ENCODE measurements around the gene MMAB. TPM values are rescaled to one million over a fixed set of nuclear protein-coding genes. Genes with fewer than 3 reads are reported as not detected.
"Not testable (repeated sequence)": the region's sequence is repeated elsewhere in the genome, so short reads cannot be mapped to it uniquely, and the experiment has no call there.

MMAB gene
- 25.5 TPM for polyA plus RNA-seq (ENCODE audit: insufficient read length)

DNA sequence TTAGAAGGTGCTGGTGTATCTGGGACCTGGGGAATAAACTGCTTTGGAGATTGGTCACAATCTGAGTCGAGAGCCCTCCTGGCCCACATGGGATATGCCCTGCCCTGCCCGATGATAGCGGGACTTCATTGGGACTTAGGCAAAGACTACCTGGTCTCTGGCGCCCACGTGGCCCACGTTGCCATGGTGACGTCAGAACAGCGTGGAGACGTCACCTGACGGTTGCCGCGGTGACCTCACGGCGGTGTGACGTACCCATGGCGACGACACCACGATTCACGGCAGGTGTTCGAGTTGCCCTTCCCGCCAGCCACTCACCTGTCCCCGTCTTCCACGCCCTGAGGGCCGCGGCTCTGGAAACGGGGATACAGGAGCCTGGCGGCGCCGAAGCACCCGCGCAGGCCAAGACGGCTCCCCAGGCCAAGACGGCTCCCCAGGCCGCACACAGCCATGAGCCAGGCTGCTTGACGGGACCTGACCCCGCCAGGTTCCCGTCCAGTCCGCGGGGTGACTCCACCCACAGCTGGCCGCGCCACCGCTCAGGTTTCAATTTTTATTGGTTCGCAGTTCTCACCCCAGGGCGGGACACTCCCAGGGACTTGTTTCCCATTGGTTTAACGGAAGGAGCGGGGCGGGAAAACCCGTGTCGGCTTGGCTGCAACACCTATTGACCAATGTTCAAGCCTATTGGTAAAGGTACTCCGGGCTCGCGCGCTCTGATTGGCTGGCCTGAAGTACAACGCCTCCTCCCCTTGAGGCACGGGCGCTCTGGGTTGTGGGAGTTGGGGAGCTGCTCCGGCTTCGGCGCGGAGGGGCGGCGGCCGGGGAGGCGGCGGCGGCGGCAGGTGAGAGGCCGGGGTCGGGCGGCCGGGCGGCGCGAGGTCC lies at the start of gene MMAB, which contains the start of gene MVK:
MMAB (minus strand) TSS at position 476 of the 885 bp plus-strand sequence; CDS start at position 452, 24 bp downstream.
MVK (plus strand) TSS at position 766 of the 885 bp plus-strand sequence. CDS start 1,029 bp downstream, outside the sequence.
- DNase-seq: peak; percentile 96

DNA sequence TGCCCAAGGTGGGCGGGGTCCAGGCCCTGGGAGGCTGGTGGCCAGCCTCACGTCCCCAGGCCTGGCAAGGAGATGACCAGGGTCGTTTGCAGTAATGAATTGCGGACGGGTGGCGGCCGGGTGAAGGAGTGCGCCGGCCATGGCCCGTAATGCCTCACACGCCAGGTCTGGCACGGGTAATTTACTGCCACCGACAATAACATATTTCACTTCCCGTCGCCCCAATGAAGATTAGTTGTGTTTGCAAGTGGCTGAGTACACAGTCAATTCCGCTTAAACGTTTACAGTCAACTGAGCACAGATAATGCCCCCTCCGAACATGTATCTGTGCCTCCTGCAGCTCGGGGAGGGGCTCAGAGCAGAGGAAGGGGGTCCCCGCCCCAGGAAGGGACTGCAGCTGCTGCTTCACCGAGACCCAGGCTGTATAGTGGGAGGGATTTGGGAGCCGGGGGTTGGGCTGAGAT lies 48.6 kb upstream of the MMAB start:
- no peak for DNase-seq

DNA sequence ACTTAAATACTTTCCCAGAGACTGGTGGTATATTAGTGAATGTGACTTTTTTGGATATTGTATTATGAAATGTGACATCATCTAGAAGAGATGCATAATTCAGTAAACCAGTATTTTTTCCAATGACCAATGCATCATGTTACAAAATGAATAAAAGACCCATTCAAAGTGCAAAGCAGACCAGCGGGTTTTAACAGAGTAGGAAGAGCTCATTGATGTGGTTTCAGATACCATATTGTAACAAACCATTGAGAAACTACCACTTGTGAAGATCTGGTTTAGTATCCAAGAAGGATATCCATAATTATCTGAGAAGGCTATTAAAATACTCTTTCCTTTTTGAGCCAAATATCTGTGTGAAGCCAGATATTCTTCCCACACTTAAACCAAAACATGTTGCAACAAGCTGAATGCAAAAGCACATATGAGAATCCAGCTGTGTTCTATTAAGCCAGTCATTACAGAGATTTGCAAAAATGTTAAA lies 47.9 kb upstream of the MMAB start:
- no peak for DNase-seq

DNA sequence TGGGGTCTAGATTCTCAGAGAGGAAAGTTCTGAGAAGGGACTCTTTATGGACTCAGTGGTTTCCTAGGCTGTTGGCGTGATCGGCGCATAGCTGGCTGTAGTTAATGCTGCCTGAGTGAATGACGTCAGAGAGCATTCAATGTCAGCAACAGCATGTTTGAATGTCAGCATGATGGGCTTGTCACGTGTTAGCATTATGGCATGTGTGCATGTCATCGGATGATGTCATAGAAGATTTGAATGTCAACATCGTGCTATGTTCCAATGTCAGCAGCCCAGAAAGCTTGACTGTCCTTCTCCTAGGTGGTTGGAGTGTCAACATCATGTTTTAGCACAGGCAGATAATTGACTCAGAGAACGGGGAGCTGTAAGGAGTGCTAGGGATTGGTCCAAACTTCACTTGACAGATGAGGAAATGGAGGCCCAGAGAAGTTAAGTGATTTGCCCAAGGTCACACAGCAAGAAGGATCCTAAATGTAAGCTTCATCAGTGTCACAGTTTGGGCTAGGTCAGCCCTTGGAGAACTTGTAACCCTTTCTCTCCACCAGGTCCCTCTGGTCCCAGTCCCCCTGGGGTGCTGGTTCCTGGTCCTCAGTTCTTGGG lies 45.8 kb upstream of the MMAB start:
- DNase-seq: no peak

DNA sequence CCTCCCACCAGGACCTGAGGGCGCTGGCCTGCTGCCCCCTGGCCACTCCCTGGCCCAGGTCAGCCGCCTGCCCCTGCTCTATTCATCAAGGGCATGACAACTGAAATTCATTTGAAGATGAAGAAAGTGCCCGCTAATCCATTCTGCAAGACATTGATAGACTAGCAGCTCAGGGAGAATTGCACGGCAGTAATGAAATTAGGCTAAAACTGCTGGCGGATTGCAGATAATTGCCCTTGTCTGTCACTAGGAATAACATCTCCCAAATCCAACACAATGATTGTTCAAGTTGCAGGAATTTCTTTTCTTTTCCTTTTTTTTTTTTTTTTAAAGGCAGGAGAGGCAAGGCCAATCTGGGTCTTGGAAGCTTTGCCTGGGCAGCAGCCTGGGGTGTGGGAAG lies 44.8 kb upstream of the MMAB start:
- DNase-seq: no peak

DNA sequence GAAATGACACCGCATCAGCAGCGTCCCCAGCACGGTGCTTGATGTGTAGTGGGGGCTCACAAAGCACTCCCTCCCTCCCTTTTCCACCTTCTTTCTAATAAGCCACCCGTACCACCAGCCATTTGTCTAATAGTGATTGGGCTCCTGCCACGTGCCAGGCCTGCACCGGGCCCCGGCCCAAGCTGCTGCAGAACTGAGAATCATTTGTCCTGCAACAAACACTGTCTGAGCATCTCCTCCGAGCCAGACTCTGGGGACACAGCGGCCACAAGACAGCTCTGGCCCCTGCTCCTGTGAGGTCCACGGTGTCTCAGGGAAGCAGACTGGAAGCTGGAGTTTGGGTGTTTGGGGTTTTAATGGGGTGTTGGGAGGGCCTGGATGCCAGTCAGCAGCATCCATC lies 44.2 kb upstream of the MMAB start:
- DNase-seq: no peak

DNA sequence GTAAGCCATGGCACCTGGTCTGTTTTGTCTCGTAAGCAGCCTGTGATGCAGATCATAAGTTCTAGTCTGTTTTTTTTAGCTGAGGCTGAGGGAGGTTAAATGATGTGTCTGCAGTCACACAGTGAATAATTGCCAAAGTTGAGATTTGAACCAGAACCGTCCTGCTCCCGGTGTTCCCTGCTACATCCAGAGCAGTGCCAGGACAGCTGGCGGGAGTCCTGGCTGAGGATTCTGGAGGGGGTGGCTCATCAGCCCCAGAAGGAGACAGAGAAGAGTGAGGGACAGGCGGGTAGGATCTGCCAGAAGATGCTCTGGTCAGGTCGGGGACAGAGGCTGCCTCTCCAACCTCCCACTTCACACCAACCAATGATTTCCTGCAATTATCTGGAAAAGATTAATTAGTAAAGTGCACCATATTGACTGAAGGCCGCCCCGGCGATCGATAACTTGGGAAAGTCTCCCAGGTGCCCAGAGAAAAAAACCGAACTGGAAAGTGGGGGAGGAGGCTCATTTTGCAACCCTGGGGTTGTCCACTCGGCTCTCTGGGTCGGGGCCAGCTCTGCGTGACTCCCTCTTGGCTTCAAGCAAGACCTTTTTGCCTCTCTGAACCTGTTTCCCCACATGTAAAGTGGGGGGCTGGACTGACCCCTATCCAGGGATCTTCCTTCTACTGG lies 42.4 kb upstream of the MMAB start:
- no peak for DNase-seq

DNA sequence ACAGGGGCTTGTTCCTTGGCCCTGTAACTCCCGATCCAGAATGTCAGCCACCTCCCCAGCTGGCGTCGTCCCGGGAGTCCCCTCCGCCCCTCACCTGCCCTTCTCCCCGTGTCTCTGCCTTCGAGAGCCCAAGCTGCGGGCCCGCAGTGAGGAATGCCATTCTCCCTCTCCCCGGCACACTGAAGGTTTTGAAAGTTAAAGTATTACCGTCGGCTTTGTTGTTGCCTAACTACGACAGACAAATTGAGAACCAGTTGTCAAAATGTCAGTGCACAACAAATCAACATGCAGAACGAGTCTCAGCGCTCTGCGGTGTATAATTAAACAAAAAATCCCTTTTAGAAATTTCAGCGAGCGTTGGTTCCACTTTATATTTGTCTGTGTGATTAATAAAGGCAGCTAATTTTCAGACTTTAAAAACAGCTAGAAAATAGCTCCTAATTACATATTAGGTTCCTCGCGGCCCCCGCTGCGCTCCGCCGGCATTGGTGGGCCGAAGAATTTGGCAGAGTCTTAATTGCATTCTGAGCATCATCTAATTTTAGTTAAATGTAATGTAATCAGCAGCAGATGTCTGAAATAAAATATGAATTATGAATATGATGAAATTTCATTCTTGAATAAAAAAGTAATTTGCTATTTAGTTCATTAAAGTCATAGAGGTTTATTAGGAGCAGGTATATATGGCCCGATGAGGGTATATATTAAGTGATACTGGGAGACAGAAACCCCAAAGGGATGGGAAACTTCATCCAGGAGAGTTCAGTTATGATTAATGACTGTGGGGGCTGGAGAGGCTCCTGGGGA lies 40.5 kb upstream of the MMAB start:
- DNase-seq: no peak

DNA sequence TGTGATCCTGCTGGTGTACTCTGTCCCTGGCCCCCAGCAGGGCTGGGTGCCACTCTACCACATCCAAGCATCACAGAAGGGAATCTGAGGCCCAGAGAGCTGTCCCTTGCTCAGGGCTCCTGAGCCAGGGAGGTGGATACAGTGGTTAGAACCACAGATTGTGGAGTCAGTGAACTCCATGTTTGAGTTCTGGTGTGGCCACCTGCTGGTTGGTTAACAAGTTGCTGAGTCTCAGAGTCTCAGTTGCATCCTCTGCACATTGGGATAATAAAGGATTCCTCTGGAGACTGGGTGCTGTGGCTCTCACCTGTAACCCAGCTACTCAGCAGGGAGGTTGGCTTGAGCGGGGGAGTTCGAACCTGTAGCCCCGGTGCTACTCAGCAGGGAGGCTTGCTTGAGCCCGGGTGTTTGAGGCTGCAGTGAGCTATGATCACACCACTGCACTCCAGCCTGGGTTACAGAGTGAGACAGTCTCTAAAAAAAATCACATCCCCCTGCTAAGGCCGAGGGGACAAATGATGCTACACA lies 39.7 kb upstream of the MMAB start:
- no peak for DNase-seq

DNA sequence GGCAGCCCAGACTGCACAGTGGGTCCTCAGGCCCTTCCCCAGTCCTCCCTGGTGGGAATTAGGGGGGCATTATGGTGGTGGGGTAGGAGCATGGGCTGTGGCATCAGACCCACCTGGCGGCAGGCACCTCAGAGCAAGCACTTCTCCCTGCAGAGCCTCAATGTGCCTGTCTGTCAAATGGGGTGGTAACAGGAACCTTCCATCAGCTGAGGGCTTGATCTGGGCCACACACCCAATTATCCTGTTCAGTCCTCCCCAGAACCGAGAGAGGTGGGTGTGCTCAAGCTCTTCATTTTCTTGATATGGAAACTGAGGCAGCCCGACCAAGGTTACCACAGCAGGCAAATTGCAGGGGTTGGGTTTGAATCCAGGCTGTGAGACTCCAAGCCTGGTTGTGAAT lies 38.7 kb upstream of the MMAB start:
- no peak for DNase-seq

DNA sequence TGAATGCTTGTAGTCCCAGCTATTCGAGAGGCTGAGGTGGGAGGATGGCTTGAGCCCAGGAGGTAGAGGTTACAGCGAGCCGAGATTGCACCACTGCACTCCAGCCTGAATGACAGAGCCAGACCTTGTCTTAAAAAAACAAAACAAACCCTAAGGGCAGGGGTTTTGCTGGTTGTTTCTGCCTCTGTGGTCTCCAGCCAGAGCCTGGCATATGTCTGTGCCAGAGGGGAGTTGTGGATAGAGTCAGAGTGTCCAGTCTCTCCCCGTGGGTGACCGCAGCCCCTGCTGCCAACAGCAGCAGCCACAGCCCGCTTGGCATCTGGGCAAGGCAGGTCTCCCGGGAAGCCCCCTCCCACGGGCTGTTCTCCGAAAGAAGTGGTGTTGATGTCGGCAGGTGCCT lies 37.9 kb upstream of the MMAB start:
- DNase-seq: no peak

DNA sequence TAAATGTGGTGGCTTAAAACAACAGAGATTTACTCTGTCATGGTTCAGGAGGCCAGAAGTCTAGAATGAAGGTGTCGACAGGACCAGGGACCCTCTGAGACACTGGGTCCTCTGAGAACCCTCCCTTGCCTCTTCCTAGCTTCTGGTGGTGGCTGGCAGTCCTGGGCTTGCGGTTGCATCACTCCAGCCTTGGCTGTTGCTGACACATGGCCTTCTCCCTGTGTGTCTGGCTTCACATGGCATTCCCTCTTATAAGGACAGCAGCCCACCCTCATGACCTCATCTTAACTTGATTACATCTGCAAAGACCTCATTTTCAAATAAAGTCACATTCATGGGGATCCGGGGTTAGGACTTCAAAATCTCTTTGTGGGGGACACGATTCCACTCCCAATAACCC lies 37.2 kb upstream of the MMAB start:
- DNase-seq: no peak

DNA sequence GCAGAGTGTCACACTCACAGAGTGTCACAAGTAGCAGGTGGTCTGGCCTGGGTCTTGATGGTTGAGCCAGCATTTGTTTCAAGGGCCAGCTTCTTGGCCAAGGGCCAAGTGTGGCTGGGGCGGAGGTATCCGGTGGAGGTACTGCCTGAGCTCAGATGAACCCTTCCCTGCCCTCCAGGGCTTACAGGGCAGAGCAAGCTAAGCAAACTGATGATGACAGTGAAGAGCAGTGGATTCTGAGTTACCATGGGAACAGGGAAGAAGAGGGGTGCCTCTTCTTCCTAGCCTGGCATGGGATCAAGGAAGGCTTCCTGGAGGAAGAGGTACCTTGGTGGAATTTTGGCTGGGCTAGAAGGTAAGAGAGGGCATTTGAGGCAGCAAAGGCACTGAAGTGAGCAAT lies 36.0 kb upstream of the MMAB start:
- DNase-seq: no peak

DNA sequence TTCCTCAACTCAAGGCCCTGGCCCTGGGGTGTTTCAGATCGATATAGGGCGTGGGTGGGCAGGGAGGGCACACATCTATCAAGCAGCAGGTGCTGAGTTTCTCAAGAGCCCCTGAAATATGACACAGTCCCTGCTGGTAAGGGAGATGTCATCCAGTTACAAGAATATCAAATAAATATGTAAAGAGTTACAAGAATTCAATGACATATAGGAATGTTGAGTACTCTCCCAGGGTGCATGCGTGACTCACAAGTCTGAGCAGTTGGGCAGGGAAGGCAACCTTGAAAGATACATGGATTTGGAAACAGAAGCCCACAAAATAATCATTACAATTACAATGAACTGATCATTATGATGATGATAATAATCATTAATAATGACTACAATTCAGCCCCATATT lies 35.5 kb upstream of the MMAB start:
- no peak for DNase-seq

DNA sequence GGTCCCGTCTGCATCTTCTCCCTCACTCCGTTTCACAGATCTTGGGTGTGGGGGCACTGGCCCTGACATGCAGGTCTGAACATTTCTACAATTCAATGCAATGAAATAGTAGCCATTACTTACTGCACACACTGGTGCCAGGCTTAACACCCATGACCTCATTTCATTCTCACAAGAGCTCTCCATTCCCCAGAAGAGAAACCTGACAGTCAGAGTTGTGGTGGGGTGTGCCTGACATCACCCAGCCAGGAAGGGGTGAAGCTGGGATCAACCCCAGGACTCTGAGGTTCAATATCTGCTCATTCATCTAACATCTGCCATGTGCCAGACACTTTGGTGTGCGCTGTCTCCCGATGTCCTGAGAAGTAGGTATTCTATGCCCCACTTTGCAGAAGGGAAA lies 35.0 kb upstream of the MMAB start:
- no peak for DNase-seq

DNA sequence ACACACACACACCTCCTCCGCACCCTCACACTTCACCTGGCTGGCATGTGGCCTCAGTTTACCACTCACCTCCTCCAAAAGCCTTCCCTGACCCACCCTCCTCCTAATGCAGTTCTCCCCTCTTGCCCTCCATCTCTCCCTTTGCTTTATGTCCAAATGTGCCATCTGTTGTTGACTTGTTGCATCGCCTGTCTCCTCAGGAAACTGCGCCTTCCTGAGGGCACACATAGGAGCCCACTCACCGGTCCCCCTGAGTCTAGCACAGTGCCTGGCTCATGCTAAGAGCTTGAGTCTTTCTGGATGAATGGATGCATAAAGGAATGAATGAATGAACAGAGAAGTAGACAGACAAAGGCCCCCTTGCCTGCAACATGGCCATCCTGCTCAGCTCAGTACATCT lies 34.3 kb upstream of the MMAB start:
- no peak for DNase-seq

DNA sequence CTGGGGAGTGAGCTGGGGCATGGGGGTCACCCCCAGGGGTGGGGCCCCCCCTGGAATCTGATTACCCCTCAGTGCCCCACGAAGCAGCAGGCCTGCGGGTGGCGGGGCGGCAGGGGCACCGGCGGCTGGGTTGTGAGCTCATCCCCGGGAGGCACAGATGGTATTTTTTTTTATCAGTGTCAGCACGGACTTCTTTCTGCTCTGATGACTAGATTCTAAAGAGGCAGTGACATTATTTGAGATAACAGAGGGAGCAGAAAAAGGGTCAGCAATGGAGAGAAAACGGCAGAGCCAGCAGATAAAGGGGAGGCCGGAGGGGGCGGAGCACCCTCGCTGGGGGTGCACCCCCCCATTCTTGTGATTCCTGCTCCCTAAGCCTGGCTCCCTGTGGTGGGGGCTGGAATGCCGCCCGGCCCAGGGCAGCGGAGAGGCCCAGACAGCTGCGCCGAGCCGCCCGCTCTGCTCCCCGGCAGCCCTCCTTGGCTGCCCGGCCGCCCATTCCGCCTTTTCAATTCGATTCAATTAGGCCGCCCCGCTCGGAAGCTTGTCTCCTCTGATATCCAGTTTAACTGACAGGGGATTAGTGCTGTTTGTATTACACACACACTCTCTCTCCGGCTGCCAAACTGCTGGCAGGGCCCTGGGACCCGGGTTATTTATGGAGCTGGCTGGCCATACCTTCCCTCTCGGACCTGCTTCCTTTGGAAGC lies 33.2 kb upstream of the MMAB start:
- DNase-seq: no peak

DNA sequence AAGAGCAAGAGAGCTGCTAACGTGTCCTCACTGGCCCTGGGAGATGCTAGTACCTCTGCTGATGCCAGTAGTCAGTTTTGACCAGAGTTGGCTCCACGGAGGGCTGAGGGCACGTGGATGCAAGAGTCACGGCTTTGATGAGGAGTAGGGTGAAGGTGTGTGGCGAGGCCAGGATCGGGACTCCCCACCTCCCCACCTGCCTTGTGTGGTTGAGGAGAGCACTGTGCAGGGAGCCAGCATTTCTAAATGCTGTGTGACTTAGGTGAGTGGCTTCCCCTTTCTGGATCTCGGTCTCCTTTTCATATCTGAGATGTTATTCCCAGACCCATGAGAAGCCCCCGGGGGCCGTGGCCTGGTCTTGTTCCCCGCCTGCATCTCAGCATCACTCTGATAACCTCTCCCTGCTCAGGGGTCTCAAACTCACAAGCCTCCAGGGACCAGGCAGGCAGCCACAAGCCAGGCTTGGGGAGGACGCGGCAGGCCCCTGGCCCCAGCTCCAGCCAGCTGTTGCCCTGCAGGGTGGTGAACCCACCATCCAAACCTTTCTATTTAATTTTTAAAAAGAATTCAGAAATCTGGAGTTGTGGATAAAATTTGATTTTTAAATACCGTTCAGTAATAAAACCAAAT lies 32.4 kb upstream of the MMAB start:
- DNase-seq: no peak

DNA sequence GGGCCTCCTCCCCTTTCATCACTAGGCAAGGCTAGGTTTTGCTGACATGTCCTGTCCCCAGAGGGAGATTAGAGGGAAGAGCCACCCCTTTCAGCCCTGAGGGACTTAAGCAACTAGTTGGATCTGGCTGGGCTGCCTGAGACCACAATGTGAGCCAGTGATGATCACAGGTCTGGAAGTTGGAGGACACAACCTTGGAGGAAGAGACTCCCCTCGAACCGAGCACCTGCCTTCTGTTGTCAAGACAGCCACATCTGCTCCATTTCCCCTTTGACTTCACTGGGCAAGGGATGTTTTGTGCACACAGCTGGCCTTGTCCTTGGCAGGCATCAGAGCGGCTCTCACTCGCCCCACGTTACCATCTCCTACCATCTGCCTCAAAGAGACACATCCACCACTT lies 31.7 kb upstream of the MMAB start:
- DNase-seq: no peak

DNA sequence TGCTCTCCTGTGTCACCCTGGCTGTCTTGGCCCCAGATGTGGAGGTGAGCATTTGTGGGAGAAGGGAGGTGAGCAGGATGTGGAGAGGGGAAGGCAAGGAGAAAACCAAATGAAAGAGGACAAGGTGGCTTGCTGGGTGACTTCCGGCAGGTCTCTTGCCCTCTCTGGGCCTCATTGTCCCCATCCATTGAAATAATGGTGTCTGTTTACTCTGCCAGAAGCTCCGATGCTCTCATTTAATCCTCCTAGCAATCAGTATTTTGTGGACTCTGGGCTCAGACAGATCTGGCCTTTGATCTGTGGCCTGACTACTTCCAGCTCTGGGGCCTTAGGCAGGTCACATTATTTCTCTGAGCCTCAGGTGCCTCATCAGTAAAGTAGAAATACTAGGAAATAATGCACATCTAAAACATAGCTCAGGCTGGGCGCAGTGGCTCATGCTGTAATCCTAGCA lies 30.9 kb upstream of the MMAB start:
- DNase-seq: no peak

DNA sequence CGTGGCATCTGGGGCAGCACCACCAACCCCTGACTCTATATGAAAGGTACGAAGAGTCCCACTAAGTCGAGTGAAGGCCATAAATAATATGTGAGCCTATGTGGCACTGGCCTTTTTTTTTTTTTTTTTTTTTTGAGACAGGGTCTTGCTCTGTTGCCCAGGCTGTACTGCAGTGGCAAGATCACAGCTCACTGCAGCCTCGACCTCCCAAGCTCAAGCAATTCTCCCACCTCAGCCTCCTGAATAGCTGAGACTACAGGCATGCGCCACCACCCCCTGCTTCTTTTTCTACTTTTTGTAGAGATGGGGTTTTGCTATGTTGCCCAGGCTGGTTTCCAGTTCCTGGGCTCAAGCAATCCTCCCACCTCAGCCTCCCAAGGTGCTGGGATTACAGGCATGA lies 28.8 kb upstream of the MMAB start:
- DNase-seq: not testable (repeated sequence)

Measured in hindlimb muscle (tissue), 1 donor.